Measurements from ENCODE around the gene IRF4. TPM values are rescaled to one million over a fixed set of nuclear protein-coding genes. Genes with fewer than 3 reads are reported as not detected.

Gene IRF4
- total RNA-seq, 2 donors from 2014 or later, result 0.15 to 1.1 TPM

DNA sequence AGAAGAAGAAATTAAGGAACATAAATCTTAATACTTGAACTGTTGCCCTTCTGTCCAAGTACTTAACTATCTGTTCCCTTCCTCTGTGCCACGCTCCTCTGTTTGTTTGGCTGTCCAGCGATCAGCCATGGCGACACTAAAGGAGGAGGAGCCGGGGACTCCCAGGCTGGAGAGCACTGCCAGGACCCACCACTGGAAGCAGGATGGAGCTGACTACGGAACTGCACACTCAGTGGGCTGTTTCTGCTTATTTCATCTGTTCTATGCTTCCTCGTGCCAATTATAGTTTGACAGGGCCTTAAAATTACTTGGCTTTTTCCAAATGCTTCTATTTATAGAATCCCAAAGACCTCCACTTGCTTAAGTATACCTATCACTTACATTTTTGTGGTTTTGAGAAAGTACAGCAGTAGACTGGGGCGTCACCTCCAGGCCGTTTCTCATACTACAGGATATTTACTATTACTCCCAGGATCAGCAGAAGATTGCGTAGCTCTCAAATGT, 17.1 kb downstream of the IRF4 start:
- no peaks in the 10 kb centered on the region for H3K27me3 ChIP-seq
- no peaks in the 10 kb centered on the region for H3K36me3 ChIP-seq
- TF ChIP-seq, protein P1, sequence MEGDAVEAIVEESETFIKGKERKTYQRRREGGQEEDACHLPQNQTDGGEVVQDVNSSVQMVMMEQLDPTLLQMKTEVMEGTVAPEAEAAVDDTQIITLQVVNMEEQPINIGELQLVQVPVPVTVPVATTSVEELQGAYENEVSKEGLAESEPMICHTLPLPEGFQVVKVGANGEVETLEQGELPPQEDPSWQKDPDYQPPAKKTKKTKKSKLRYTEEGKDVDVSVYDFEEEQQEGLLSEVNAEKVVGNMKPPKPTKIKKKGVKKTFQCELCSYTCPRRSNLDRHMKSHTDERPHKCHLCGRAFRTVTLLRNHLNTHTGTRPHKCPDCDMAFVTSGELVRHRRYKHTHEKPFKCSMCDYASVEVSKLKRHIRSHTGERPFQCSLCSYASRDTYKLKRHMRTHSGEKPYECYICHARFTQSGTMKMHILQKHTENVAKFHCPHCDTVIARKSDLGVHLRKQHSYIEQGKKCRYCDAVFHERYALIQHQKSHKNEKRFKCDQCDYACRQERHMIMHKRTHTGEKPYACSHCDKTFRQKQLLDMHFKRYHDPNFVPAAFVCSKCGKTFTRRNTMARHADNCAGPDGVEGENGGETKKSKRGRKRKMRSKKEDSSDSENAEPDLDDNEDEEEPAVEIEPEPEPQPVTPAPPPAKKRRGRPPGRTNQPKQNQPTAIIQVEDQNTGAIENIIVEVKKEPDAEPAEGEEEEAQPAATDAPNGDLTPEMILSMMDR (IDR thresholded peaks at IDR 0.05), result peak; percentile 34 to 60
- no peak overlapping the region for H3K4me3 ChIP-seq
- peaks cover 0 to 9% of the 10 kb centered on the region in 2 donors for H3K4me1 ChIP-seq
- peak overlapping the region in 1 of 2 donors; percentile 18 for H3K27ac ChIP-seq
- peak; percentile 74 for DNase-seq (ENCODE audit: low spot score)
- no peaks in the 10 kb centered on the region for H3K9me3 ChIP-seq

DNA sequence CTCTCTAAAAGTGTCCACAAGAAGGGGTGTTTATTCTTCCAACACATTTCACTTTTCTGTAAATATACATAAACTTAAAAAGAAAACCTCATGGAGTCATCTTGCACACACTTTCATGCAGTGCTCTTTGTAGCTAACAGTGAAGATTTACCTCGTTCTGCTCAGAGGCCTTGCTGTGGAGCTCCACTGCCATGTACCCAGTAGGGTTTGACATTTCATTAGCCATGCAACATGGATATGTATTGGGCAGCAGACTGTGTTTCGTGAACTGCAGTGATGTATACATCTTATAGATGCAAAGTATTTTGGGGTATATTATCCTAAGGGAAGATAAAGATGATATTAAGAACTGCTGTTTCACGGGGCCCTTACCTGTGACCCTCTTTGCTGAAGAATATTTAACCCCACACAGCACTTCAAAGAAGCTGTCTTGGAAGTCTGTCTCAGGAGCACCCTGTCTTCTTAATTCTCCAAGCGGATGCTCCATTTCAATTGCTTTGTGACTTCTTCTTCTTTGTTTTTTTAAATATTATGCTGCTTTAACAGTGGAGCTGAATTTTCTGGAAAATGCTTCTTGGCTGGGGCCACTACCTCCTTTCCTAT, 17.9 kb downstream of the IRF4 start:
- H3K9me3 ChIP-seq, result no peaks in the 10 kb centered on the region
- H3K4me3 ChIP-seq, result no peak overlapping the region
- peaks cover 0 to 9% of the 10 kb centered on the region in 2 donors for H3K4me1 ChIP-seq
- DNase-seq (ENCODE audit: low spot score), result no peak
- no peak overlapping the region for H3K27ac ChIP-seq
- TF ChIP-seq, protein P1 (IDR thresholded peaks at IDR 0.05), result no peak
- no peaks in the 10 kb centered on the region for H3K27me3 ChIP-seq
- no peaks in the 10 kb centered on the region for H3K36me3 ChIP-seq

GRCh38 chr6:410555-411395, 19.2 kb downstream of the IRF4 start:
- Histone ChIP-seq H3K27ac (no peak overlapping the region), H3K36me3 (no peaks in the 10 kb centered on the region), H3K4me1 (peaks cover 0 to 9% of the 10 kb centered on the region in 2 donors), H3K9me3 (peaks cover 0 to 10% of the 10 kb centered on the region in 2 donors), H3K4me3 (no peak overlapping the region), H3K27me3 (no peaks in the 10 kb centered on the region)
- DNase-seq (ENCODE audit: low spot score), result no peak
- TF ChIP-seq, protein P1 (IDR thresholded peaks at IDR 0.05), result no peak

GRCh38 chr6:411402-412145, 20.0 kb downstream of the IRF4 start:
- peaks cover 0 to 9% of the 10 kb centered on the region in 2 donors for H3K4me1 ChIP-seq
- H3K27ac ChIP-seq, result no peak overlapping the region
- H3K9me3 ChIP-seq, result peaks cover 0 to 15% of the 10 kb centered on the region in 2 donors
- H3K4me3 ChIP-seq, result no peak overlapping the region
- no peaks in the 10 kb centered on the region for H3K36me3 ChIP-seq
- TF ChIP-seq, protein P1 (IDR thresholded peaks at IDR 0.05), result no peak
- H3K27me3 ChIP-seq, result no peaks in the 10 kb centered on the region
- no peak for DNase-seq (ENCODE audit: low spot score)

DNA sequence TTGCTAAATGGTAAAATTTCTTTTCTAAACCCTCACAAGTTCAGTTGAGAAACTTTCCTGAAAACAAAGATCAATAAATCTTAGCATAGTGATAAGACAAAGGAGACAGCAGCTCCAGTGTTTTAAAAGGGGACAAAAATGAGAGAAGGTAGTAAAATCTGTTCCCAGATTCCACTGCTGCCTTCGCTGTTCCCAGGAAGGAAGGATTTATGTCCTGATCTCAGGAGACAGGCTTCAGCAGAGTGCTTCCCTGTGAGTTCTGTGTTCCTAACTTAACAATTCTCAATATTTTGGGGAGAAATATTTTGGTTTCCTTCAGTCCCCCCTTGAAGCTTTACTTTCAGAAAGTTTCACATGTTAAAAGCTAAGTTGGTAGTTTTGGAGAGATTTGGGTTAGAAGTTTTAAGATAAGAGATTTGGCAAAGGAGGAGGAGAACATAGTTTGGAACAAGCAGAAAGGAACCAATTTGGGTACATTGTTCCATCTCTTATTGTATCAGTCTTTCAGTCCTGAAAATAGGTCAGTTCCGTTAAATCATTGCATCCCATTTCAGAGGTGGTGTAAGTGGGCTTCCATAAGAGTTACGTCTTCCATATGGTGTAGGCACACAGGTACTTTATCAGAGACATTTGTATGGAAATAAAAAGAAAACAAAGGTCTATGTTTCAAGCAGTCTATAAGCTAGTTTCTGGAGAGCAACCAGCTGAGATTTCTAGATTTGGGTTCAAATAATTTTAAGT, 20.8 kb downstream of the IRF4 start:
- H3K4me3 ChIP-seq, result no peak overlapping the region
- no peaks in the 10 kb centered on the region for H3K27me3 ChIP-seq
- TF ChIP-seq, protein P1 (IDR thresholded peaks at IDR 0.05), result no peak
- peaks cover 0 to 9% of the 10 kb centered on the region in 2 donors for H3K4me1 ChIP-seq
- H3K27ac ChIP-seq, result no peak overlapping the region
- no peak for DNase-seq (ENCODE audit: low spot score)
- H3K9me3 ChIP-seq, result peaks cover 0 to 15% of the 10 kb centered on the region in 2 donors
- no peaks in the 10 kb centered on the region for H3K36me3 ChIP-seq

Measured in right atrium auricular region (tissue), 2 donors.